Aortic smooth muscle cell (primary cell): Measurements from ENCODE around the gene CEP85. TPM values are rescaled to one million over a fixed set of nuclear protein-coding genes. Genes with fewer than 3 reads are reported as not detected.

Experiments used
- total RNA-seq: library from RNA; depleted of rRNA; stranded (reverse); fragments of >200 nt; gene quantifications from 2 replicates; pipeline ENCODE4 v1.2.3, GENCODE V29; 2014

CEP85 gene, protein sequence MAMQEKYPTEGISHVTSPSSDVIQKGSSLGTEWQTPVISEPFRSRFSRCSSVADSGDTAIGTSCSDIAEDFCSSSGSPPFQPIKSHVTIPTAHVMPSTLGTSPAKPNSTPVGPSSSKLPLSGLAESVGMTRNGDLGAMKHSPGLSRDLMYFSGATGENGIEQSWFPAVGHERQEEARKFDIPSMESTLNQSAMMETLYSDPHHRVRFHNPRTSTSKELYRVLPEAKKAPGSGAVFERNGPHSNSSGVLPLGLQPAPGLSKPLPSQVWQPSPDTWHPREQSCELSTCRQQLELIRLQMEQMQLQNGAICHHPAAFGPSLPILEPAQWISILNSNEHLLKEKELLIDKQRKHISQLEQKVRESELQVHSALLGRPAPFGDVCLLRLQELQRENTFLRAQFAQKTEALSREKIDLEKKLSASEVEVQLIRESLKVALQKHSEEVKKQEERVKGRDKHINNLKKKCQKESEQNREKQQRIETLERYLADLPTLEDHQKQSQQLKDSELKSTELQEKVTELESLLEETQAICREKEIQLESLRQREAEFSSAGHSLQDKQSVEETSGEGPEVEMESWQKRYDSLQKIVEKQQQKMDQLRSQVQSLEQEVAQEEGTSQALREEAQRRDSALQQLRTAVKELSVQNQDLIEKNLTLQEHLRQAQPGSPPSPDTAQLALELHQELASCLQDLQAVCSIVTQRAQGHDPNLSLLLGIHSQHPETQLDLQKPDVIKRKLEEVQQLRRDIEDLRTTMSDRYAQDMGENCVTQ
- total RNA-seq, result 6.2 and 7.7 TPM in 2 replicates

GRCh38 chr1:26233903-26234643 is at the start of gene CEP85:
TSS of gene CEP85 (plus strand) at chr1:26234200. CDS start at chr1:26239784, 5,584 bp downstream.

GRCh38 chr1:26190373-26190987 is 43.5 kb upstream of the CEP85 start, which contains the start of gene CATSPER4:
TSS of gene CATSPER4 (plus strand) at chr1:26190602. CDS start at chr1:26190628, 26 bp downstream.

DNA sequence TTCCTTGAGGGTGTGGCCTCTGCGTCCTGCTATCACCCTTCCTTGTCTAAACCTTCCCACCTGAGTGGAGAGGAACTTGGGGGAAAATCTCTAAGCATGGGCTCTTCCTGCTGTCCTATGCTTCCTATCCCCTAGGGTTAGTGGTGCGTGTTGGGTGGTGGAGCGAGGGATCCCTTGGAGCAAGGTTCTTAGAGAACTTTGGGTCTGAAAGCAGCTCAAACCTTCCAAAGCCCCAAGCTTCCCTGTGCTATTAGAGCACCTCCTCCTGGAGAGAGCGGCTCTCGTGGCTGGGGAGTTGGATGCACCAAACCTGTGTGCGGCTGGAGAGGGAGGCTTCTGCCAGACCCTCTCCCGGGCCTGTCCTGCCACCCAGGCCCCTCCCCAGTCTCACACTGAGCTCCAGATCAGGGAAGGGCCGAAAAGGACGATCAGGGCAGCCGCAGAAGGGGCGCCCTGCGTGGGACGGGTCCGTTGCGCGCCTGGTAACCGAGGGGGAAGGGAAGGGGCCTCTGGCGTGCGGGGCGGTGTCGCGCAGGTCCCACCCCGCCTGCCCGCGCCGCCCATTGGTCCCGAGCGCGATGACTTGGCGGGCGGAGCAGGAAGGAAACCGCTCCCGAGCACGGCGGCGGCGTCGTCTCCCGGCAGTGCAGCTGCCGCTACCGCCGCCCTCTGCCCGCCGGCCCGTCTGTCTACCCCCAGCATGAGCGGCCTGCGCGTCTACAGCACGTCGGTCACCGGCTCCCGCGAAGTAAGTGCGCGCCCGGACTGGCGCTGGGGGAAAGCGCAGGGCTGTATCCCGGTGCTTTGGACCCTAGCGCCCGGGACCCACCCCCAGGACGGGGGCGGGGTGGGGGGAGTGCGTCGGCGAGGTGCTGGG is 45.7 kb downstream of the CEP85 start, which contains the start of gene SH3BGRL3:
TSS of gene SH3BGRL3 (plus strand) at position 631 of the 877 bp plus-strand sequence. CDS start at position 701, 70 bp downstream.

GRCh38 chr1:26306290-26307229 is 72.6 kb downstream of the CEP85 start, which contains the start of gene UBXN11:
TSS of gene UBXN11 (minus strand) at chr1:26306636. CDS start at chr1:26302883, 3,753 bp downstream.

DNA sequence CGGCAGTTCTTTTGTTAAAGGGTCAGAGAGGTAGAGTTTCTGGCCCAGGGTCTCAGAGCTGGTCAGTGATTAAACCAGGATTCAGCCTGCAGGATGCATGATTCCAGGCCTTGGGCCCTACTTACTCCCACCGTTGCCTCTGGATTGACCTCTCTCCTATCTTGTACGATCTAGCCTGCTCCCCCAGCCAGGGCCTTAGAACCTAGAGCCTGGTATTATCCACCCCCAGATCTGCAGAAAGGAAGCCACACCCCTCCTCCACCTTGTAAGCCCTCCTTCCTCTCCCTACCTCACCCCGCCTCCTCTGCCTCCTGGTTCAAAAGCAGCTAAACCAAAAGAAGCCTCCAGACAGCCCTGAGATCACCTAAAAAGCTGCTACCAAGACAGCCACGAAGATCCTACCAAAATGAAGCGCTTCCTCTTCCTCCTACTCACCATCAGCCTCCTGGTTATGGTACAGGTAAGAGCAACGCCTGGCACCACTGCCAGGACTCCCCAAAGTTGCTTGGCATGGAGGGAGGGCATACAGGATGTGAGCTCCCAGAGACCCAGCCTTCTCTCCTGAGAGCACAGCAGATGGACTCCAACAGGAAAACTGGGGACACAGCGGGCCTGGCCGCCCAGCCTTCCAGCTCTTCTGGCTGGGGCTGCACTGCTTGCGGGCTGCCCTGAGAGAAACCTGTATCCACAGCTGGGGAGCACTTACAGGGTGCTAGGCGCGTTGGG is 83.8 kb downstream of the CEP85 start, which contains the start of gene CD52:
TSS of gene CD52 (plus strand) at position 347 of the 726 bp plus-strand sequence. CDS start at position 407, 60 bp downstream.

Other genes with a start within 250 kb of the CEP85 start
- 8.5 and 8.6 TPM in 2 replicates for gene PAFAH2, start 236.1 kb upstream of the CEP85 start, total RNA-seq
- 0.06 and 0.13 TPM in 2 replicates for gene EXTL1, start 212.4 kb upstream of the CEP85 start, total RNA-seq
- gene SLC30A2, start 188.1 kb upstream of the CEP85 start, total RNA-seq, result not detected in 2 replicates
- under 0.01 TPM in 1 of 2 replicates, not detected in the other for gene TRIM63, start 166.6 kb upstream of the CEP85 start, total RNA-seq
- 4.7 and 5.4 TPM in 2 replicates for gene PDIK1L, start 122.4 kb upstream of the CEP85 start, total RNA-seq
- gene FAM110D, start 75.1 kb upstream of the CEP85 start, total RNA-seq, result under 0.01 and 0.06 TPM in 2 replicates
- not detected in 2 replicates for gene C1orf232, start 65.2 kb upstream of the CEP85 start, total RNA-seq
- 18.5 and 27.1 TPM in 2 replicates for gene ZNF593, start 64.3 kb upstream of the CEP85 start, total RNA-seq
- 0.19 TPM in 1 of 2 replicates, not detected in the other for gene ZNF593OS, start 62.4 kb upstream of the CEP85 start, total RNA-seq
- gene CNKSR1, start 56.7 kb upstream of the CEP85 start, total RNA-seq, result 0.26 TPM in 1 of 2 replicates, not detected in the other
- gene CATSPER4, start 43.6 kb upstream of the CEP85 start, total RNA-seq, result not detected in 2 replicates
- gene SH3BGRL3, start 45.9 kb downstream of the CEP85 start, total RNA-seq, result 117 and 123 TPM in 2 replicates
- gene UBXN11, start 72.4 kb downstream of the CEP85 start, total RNA-seq, result 4.8 and 5.3 TPM in 2 replicates
- gene CD52, start 83.8 kb downstream of the CEP85 start, total RNA-seq, result not detected in 2 replicates
- not detected in 2 replicates for gene CRYBG2, start 119.9 kb downstream of the CEP85 start, total RNA-seq
- not detected in 2 replicates for gene ZNF683, start 138.6 kb downstream of the CEP85 start, total RNA-seq
- gene LIN28A, start 176.6 kb downstream of the CEP85 start, total RNA-seq, result not detected in 2 replicates
- gene DHDDS, start 198.1 kb downstream of the CEP85 start, total RNA-seq, result 87.2 and 88.2 TPM in 2 replicates
- 364 and 442 TPM in 2 replicates for gene HMGN2, start 238.2 kb downstream of the CEP85 start, total RNA-seq